Activated T-cell treated with anti-CD3 and anti-CD28 coated beads, Interleukin-2, amount 50 U/mL, for 24 hours (primary cell): Measurements from ENCODE around the gene MAP7.

Experiments
- DNase-seq: peaks from one replicate; pipeline ENCODE4 v3.0.0-alpha.2; 2020
- H3K27ac Mint-ChIP-seq: 2 replicates; pipeline ENCODE4 v1.8.0; 2020; ENCODE audit warnings: mild to moderate bottlenecking, mixed read lengths
- H3K27me3 Mint-ChIP-seq: 2 replicates; pipeline ENCODE4 v1.8.0; 2020; ENCODE audit warnings: mixed read lengths
- H3K36me3 Mint-ChIP-seq: 2 replicates; pipeline ENCODE4 v1.8.0; 2020; ENCODE audit warnings: low read depth, mixed read lengths
- H3K4me1 Mint-ChIP-seq: 2 replicates; pipeline ENCODE4 v1.8.0; 2020; ENCODE audit warnings: low read depth, mixed read lengths
- H3K4me3 Mint-ChIP-seq: 2 replicates; pipeline ENCODE4 v1.8.0; 2020; ENCODE audit warnings: mild to moderate bottlenecking, moderate library complexity, mixed read lengths
- H3K9me3 Mint-ChIP-seq: 2 replicates; pipeline ENCODE4 v1.8.0; 2020; ENCODE audit warnings: mixed read lengths

The MAP7 gene

DNA sequence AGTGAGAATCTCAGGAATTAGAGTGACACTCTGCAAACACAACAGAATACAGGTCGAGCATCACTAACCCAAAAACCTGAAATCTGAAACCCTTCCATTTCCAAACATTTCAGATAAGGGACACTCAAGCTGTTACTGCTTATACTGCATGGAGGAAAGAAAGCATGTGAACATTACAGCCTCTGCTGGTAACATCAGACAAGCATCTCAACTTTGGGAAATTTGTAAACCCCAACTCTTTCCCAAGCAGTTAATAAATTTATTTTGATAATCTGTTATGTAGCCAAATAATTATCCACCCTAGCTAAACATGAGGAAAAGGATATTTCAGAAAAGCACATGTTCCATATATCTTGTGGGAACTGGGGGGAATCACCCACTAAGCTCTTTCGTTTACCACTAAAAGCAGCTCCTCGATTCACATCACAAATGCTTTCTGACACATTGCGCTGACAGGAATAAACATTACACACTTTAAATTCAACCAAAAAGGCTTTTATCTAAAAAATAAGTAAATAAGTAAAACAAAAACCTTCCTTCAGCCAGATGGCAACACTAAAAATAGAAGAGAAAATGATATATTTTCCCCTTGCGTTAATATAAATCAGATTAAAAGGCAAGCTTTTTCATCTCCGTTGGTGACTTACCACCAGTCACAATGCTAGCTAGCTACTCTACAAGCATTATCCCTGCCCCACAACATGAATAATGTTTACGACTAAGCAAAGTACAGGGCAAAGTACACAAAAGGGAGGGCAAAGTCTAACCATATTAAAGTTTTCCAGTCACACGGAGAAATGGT is 120.8 kb downstream of the MAP7 start:
- no peaks in the 10 kb centered on the region for H3K36me3 Mint-ChIP-seq

DNA sequence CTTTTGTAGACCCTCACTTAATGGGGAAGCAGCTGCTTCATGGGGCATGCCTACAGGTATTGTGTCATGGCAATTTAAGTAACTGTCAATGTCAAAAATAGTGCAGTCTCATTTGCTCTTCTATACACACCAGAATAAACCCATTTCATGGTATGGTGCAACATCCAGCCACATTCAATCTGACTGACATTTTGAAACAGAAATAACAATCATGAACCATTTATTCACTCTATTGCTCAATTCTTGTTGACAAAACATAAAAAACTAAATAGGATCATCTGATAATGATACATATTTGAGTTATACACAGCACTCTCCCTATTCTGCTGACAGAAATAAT is 122.9 kb downstream of the MAP7 start:
- no peak overlapping the region for H3K4me3 Mint-ChIP-seq

More for the DNA sequence above, 120.8 kb downstream of the MAP7 start:
- Mint-ChIP-seq H3K27ac (no peak overlapping the region), H3K9me3 (no peaks in the 10 kb centered on the region), H3K27me3 (no peaks in the 10 kb centered on the region), H3K4me1 (no peaks in the 10 kb centered on the region), H3K4me3 (no peak overlapping the region)
- DNase-seq: no peak

DNA sequence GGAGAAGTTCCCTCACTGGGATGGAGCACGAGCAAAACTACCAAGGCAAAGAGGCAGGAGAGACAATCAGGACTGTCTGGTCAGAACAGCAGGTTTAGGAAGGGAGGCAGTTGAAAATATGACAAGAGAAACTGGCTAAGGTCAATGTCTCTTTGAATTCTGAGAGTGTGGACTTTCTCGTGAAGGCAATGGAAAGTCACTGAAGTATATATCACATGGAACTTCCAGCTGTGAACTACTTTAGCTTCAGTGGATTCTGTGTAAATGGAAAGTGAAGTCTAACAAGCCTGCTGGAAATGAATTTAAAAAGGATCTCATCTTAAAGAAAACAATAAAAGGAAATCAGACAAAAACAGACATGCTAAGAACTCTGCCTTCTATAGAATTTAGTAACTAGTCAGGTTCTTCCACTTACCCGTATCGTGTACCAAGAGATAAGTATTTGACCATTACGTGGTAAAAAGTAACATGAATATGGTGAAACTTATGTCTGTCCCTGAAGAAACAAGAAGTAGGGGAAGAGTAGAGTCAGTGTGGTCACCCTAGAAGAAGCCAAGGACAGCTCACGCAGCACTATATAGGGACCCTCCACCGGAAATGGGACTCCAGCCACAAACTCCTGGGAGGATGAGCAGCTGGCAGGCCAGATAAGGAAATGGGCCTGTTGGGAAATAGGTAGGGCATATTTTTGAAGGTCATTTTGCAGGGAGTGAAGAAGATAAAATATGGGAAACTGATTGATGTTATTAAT is 123.4 kb downstream of the MAP7 start:
- no peak overlapping the region for H3K27ac Mint-ChIP-seq
- no peaks in the 10 kb centered on the region for H3K4me1 Mint-ChIP-seq
- H3K36me3 Mint-ChIP-seq: no peaks in the 10 kb centered on the region
- no peak overlapping the region for H3K4me3 Mint-ChIP-seq
- no peaks in the 10 kb centered on the region for H3K27me3 Mint-ChIP-seq
- H3K9me3 Mint-ChIP-seq: no peaks in the 10 kb centered on the region
- DNase-seq: no peak

More for the DNA sequence above, 122.9 kb downstream of the MAP7 start:
- Mint-ChIP-seq H3K9me3 (no peaks in the 10 kb centered on the region), H3K4me1 (no peaks in the 10 kb centered on the region), H3K36me3 (no peaks in the 10 kb centered on the region), H3K27me3 (no peaks in the 10 kb centered on the region), H3K27ac (no peak overlapping the region)
- DNase-seq: no peak

DNA sequence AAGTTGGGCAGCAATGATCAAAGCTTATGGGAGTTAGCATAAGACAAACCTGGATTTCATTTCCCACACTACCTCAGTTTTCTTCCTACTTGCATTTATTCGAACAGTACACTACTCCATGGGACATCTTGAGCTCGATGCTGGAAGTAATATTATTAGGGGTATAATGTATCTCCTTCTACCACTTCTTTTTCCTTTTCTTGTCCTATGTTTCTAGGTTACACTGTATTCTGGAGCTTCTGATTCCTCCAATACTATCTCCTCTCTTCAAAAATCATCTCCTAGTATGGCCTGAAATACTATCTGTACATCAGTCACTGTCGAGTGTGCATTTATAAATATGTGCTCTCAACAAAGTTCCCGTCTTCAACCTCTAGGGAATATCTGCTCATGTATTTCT is 124.4 kb downstream of the MAP7 start:
- H3K36me3 Mint-ChIP-seq: no peaks in the 10 kb centered on the region
- DNase-seq: no peak
- H3K27me3 Mint-ChIP-seq: no peaks in the 10 kb centered on the region
- no peaks in the 10 kb centered on the region for H3K9me3 Mint-ChIP-seq
- no peak overlapping the region for H3K27ac Mint-ChIP-seq
- H3K4me3 Mint-ChIP-seq: no peak overlapping the region
- no peaks in the 10 kb centered on the region for H3K4me1 Mint-ChIP-seq

DNA sequence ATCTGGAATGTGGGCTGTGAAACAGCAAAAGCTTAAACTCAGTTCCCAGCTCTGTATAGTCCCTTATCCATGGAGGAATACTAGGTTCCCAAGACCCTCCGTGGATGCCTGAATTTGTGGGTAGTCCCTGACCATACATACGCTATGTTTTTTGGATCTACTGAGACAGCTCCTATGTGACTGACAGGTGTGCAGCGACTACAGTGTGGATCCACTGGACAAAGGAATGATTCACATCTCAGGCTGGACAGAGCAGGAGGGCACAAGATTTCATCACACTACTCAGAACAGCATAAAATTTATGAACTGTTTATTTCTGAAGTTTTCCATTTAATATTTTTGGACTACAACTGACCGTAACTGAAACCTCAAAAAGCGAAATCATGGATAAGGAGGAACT is 125.3 kb downstream of the MAP7 start:
- Mint-ChIP-seq H3K36me3 (no peaks in the 10 kb centered on the region), H3K4me3 (no peak overlapping the region), H3K27ac (no peak overlapping the region), H3K9me3 (no peaks in the 10 kb centered on the region), H3K27me3 (no peaks in the 10 kb centered on the region), H3K4me1 (no peaks in the 10 kb centered on the region)
- no peak for DNase-seq

DNA sequence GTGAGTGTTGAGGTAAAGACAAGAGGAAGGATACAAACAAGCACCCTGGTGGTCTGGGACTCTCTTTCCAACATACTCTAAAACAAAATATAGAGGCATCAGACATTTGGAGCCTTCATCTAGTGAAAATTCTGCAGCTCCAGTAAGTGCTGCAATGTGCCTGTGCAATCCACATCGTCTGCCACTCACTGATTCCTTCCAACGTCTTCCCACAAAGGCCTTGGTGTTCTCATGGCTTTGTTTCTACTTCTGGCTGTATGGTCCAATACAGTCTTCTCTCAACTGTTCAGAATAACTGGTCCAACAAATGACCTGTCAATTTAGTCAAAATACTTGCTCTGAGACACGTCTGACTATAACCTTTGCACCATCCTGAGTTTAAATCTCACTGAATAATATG is 125.8 kb downstream of the MAP7 start:
- no peak overlapping the region for H3K27ac Mint-ChIP-seq
- DNase-seq: no peak
- no peaks in the 10 kb centered on the region for H3K36me3 Mint-ChIP-seq

DNA sequence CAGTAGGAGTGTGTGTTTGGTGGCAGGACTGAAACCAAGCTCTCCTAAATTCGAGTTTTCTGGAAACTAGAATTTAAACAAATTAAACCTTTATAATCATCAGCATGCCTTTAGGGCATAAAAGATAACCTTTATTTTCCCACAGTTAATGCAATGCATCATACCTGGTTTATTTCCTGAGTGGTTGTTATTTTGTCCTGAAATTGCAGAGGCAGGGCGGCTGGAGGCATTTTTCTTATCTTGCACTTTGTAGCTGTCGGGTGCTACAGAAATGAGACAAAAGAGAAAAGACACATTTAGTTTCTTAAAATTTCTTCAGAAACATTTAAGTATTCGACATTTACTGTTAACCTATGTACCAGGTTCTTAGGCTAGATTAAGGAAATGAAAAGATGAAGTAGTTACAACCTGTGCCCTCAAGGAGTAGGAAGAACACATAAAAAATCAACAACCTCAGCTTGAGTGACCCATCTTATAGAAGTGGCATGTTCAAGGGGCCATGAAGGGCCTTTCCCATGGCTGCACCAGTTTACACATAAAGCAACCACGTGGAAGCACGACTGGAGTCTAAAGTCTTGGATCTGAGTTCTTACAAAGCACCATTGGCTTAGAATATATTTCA is 128.6 kb downstream of the MAP7 start:
- Mint-ChIP-seq H3K27me3 (no peaks in the 10 kb centered on the region), H3K27ac (no peak overlapping the region), H3K4me1 (no peaks in the 10 kb centered on the region), H3K36me3 (no peaks in the 10 kb centered on the region), H3K4me3 (no peak overlapping the region), H3K9me3 (no peaks in the 10 kb centered on the region)
- DNase-seq: no peak

More for the DNA sequence above, 125.8 kb downstream of the MAP7 start:
- Mint-ChIP-seq H3K4me1 (no peaks in the 10 kb centered on the region), H3K9me3 (no peaks in the 10 kb centered on the region), H3K27me3 (no peaks in the 10 kb centered on the region), H3K4me3 (no peak overlapping the region)

DNA sequence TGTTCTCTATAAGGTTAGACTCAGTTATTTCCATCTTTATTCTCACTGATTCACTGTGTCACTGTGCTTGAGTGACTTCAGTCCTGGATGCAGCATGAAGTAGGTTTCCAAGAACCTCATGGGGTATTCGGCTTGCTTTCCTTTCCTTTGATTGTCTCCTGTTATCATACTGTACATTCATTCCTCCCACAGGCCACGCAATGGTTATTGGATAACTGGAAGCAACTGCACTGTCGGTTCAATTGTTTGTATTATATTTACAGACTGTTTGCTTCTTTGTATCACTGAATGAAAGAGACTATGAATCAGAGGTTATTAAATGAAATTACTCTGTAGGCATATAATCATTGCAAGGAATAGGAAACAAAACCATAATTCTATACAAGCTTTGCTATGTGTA is 129.4 kb downstream of the MAP7 start:
- Mint-ChIP-seq H3K4me3 (no peak overlapping the region), H3K4me1 (no peaks in the 10 kb centered on the region), H3K27me3 (no peaks in the 10 kb centered on the region), H3K27ac (no peak overlapping the region), H3K9me3 (no peaks in the 10 kb centered on the region), H3K36me3 (no peaks in the 10 kb centered on the region)
- DNase-seq: no peak

DNA sequence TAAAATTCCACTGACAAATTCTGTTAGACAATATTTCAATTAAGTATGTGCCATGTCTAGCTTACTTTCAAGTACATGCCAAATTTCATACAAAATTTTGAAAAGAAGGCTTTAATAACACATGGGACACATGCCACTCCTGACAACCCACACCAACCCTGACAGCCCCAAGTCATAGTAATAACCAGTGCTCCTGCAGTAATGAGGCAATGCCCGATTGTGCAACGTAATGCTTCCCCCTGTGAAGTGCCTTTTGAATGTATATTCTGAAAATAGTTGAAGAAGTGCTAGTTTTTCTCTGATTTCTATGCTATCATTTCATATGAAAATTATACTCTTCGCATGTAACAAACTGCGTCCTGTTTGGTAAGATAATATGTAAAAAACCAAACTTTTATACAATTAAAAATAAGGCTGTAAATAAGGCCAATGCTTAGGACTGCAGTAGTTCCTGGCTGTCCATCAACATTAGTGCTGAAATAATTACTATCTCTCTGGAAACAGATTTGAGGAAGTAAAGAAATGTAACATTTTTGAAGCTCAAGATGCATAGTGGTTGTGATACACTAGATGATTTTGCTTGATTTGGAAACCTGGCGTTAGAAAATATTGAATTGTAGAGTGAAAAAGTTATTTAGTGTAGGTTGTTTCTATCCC is 134.7 kb downstream of the MAP7 start:
- no peaks in the 10 kb centered on the region for H3K9me3 Mint-ChIP-seq
- no peaks in the 10 kb centered on the region for H3K36me3 Mint-ChIP-seq
- no peak overlapping the region for H3K27ac Mint-ChIP-seq
- DNase-seq: no peak
- H3K4me1 Mint-ChIP-seq: no peaks in the 10 kb centered on the region
- no peak overlapping the region for H3K4me3 Mint-ChIP-seq
- no peaks in the 10 kb centered on the region for H3K27me3 Mint-ChIP-seq

DNA sequence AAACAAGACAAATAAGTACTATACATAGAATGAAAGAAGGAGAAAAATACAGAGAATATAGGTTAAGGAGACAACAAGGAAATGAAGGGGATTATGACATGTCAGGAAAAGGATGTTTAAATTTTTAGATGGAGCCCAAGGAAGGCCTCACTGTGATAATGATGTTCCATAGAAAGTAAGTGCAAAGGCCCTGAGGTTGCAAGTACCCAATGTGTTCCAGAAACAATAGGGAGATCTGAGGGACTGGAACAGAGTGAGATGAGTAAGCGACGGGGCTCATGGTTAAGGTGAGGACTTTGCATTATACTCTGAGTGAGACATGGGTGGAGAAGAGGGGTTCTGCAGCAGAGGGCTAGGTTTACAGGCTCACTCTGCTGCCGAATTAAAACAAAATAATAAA is 137.8 kb downstream of the MAP7 start:
- no peak for DNase-seq
- H3K36me3 Mint-ChIP-seq: no peaks in the 10 kb centered on the region
- H3K4me1 Mint-ChIP-seq: peaks cover 5% of the 10 kb centered on the region
- no peaks in the 10 kb centered on the region for H3K27me3 Mint-ChIP-seq
- H3K27ac Mint-ChIP-seq: no peak overlapping the region
- no peaks in the 10 kb centered on the region for H3K9me3 Mint-ChIP-seq
- no peak overlapping the region for H3K4me3 Mint-ChIP-seq

DNA sequence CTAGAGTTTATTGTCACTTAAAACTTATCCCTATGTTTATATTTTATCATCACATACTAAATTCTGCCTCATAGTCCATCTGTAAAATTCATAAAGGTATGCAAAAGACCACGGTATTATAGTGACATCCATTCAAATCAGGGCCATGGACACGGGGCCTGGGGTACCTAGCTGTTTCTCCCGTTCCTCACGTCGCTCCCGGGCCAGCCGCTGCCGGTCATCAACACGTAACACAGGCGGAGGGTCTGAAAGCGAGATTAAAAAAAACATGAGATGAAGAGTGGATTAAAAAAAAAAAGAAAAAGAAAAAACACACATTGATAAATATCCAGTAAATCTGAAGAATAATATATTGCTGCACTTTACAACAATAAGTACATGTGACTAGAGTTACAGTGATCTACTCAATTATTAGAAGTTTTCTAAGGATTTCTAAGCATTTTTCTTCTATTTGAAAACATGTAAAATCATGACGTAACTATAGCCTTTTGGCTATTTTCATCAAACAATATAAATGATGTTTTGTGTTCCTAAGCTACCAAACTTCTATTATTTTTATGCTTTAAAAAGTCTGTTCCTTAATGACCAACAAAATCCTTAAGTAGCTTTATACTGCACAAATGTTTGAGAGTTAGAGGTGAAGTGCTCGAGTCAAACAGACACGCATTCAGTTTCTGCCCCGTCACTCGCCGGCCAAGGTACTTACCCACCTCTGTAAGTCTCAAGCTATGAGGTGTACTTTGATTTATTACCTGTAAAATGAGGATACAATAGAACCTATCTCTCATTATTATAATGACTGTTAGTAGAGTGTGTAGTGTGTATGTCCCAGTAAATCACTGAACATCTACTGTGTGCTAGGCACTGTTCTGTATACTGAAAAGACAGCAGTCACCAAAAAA is 138.5 kb downstream of the MAP7 start:
- H3K4me3 Mint-ChIP-seq: no peak overlapping the region
- no peaks in the 10 kb centered on the region for H3K27me3 Mint-ChIP-seq

DNA sequence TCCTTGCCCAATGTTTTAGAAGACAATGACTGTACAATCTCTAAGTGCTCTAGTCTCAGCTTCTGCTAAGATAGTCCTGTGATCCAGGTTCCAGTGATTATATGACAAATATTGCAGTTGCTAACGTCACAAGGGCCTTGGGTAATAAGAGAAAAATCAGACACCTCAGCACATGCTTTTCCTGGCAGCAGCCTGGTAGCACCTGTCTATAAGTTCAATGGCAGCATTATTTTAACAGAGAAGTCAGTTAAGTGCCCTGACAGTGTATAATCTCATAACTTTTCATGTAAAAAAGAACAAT is 139.2 kb downstream of the MAP7 start:
- Mint-ChIP-seq H3K36me3 (no peaks in the 10 kb centered on the region), H3K27ac (no peak overlapping the region)

More for the DNA sequence above, 138.5 kb downstream of the MAP7 start:
- DNase-seq: no peak
- Mint-ChIP-seq H3K4me1 (peaks cover 5% of the 10 kb centered on the region), H3K9me3 (no peaks in the 10 kb centered on the region), H3K27ac (no peak overlapping the region), H3K36me3 (no peaks in the 10 kb centered on the region)

DNA sequence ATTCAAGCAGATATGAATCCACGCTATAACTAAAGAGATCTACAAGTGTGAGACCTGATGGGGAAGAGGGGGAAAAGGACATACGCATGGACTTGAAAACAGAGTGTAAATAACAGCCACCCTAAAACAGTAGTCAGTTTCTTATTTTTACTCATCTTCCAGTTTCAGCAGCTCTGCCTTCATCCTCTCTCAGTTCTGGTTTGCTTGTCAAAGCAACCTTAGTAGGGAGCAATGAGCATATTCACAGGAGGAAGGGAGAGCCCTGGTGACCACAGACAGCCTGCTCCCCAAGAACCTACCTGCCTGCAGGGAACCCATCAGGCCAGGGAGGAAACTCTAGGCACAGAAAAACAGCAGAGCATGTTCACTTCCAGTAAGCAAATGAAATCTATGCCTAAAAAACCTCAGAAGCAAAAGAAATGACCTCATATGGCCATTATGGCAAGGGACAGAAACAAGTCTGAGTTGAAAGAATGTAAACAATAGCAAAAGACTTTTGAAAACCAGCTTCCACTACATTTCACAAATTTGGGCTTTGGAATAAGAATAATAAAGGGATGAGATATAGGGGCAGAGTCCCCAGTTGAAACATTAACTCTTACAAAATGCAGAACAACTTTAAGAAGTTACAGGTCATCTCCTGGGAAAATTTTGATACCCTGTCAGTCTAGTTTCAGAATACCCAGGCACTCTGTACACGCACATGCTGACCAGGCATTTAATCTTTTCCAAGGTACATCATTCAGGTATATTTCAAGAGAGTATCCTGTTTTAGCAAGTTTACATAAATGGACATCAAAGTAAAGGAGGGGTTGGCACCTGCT is 139.8 kb downstream of the MAP7 start:
- Mint-ChIP-seq H3K9me3 (no peaks in the 10 kb centered on the region), H3K27ac (no peak overlapping the region), H3K4me1 (peaks cover 5% of the 10 kb centered on the region), H3K4me3 (no peak overlapping the region), H3K27me3 (peaks cover 2% of the 10 kb centered on the region), H3K36me3 (no peaks in the 10 kb centered on the region)
- DNase-seq: no peak

More for the DNA sequence above, 139.2 kb downstream of the MAP7 start:
- no peaks in the 10 kb centered on the region for H3K9me3 Mint-ChIP-seq
- no peak for DNase-seq
- H3K4me1 Mint-ChIP-seq: peaks cover 5% of the 10 kb centered on the region
- no peak overlapping the region for H3K4me3 Mint-ChIP-seq
- H3K27me3 Mint-ChIP-seq: no peaks in the 10 kb centered on the region
